Stomach (tissue), 9 donors: ENCODE data around the gene ACKR3. TPM values are rescaled to one million over a fixed set of nuclear protein-coding genes. Genes with fewer than 3 reads are reported as not detected.
A peak's percentile ranks its signal among the peaks of the same experiment; 100 is the strongest.

Source experiments
- DNase-seq, 2 donors: peaks; one replicate each; pipeline versions ENCODE4 v3.0.0 to v3.0.0-alpha.2; 2013 to 2019
- H3K27ac ChIP-seq, 5 donors: fragments of 200-600 bp in 4 of 5; sonication (generic) in 4 of 5; one replicate each; pipeline ENCODE4 v1.5.1; 2013 to 2019; ENCODE audit warnings: mild to moderate bottlenecking in 1 of 5, moderate library complexity in 1 of 5
- H3K27me3 ChIP-seq, 3 donors: fragments of 200-600 bp; sonication (generic); one replicate each; pipeline ENCODE4 v1.5.1; 2017 to 2019; ENCODE audit warnings: mixed run types in 1 of 3
- H3K36me3 ChIP-seq, 4 donors: fragments of 200-600 bp; sonication (generic); 1 replicate in 3 of 4; 2 replicates in 1 of 4; pipeline ENCODE4 v1.5.1; 2016 to 2019
- H3K4me1 ChIP-seq, 4 donors: fragments of 200-600 bp; sonication (generic); one replicate each; pipeline ENCODE4 v1.5.1; 2016 to 2019
- H3K4me3 ChIP-seq, 4 donors: fragments of 200-600 bp; sonication (generic) in 3 of 4; one replicate each; pipeline ENCODE4 v1.5.1; 2016 to 2019; ENCODE audit warnings: mild to moderate bottlenecking in 1 of 4
- H3K9me3 ChIP-seq, 4 donors: fragments of 200-600 bp; sonication (generic); one replicate each; pipeline ENCODE4 v1.5.1; 2016 to 2019
- EP300 ChIP-seq: sonication (generic); formaldehyde crosslinking; IDR thresholded peaks from one replicate; pipeline ENCODE4 v1.6.1; 2017; ENCODE audit warnings: antibody characterized with exemption
- POLR2A ChIP-seq, 4 donors: fragments of 450-650 bp; IDR thresholded peaks; one replicate each; pipeline ENCODE4 v1.6.1; 2016; ENCODE audit warnings: antibody characterized with exemption in 4 of 4, control low read depth in 2 of 4, mild to moderate bottlenecking in 1 of 4, moderate library complexity in 1 of 4
- POLR2AphosphoS5 ChIP-seq, 3 donors: sonication (generic); formaldehyde crosslinking; IDR thresholded peaks; one replicate each; pipeline ENCODE4 v1.6.1; 2016; ENCODE audit warnings: antibody characterized with exemption in 3 of 3
- WGBS, 5 donors: extraction: QIAGEN DNeasy Blood & Tissue Kit in 3 of 5; methylation state at CpG; one replicate each; pipeline versions ENCODE4 v1.1.5 to v1.1.7; 2013 to 2018; 5-methylcytosine and 5-hydroxymethylcytosine counted together
- intact Hi-C: fragments of 100-400 bp; cut with DNase I; formaldehyde crosslinking; loops from one replicate; pipeline ENCODE4 v1.15.1; 2023; ENCODE audit warnings: low total_unique reads
- polyA plus RNA-seq, 3 donors: library from polyadenylated mRNA; stranded (reverse); fragments of 200-250 nt; gene quantifications; one replicate each; pipeline ENCODE4 v1.2.3, GENCODE V29; 2013
- total RNA-seq, 5 donors: library from RNA; depleted of rRNA; stranded (reverse); fragments of >200 nt; gene quantifications; one replicate each; pipeline versions ENCODE4 v1.1.0 to v1.2.3, GENCODE V29; 2014 to 2016
- TF ChIP-seq, protein P1 (sequence below), 7 experiments: fragments of 450-650 bp in 4 of 7; fragments of 200-600 bp in 3 of 7; sonication (generic) in 3 of 7; IDR thresholded peaks; one replicate each; pipeline ENCODE4 v1.5.1; 2016 to 2019; ENCODE audit warnings: antibody characterized with exemption in 7 of 7, control low read depth in 2 of 7, mild to moderate bottlenecking in 1 of 7
- donor health status: healthy with polysubstance abuse.
- donor health status: Bipolar disorder and iron deficiency.
- donor health status: healthy.

Gene ACKR3
- total and polyA plus RNA-seq, 8 donors: 5.0 to 35.0 (median 10.4) TPM

DNA sequence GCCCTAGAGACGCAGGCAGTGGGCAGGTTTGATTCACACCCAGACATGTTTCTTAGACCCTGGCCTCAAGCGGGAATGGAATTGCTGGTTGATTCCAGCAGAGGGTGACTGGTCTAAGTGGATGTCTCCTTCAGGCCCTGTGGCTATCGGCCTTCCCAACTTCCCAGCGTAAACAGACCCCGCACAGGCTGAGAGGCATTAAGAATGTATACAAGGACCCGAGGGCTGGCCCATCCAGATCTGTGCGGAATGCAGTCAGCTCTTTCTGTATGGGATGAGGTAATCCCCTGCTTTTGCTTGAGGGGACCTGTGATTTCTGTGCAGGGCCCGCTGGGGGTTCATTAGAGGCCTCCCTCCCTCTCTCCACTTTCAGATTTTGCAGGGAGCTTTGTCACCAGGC, 6.5 kb downstream of the ACKR3 start:
- H3K4me3 ChIP-seq: no peak overlapping the region
- no peak for TF ChIP-seq EP300
- no peak for TF ChIP-seq POLR2A (IDR thresholded peaks at IDR 0.05)
- TF ChIP-seq, protein P1, sequence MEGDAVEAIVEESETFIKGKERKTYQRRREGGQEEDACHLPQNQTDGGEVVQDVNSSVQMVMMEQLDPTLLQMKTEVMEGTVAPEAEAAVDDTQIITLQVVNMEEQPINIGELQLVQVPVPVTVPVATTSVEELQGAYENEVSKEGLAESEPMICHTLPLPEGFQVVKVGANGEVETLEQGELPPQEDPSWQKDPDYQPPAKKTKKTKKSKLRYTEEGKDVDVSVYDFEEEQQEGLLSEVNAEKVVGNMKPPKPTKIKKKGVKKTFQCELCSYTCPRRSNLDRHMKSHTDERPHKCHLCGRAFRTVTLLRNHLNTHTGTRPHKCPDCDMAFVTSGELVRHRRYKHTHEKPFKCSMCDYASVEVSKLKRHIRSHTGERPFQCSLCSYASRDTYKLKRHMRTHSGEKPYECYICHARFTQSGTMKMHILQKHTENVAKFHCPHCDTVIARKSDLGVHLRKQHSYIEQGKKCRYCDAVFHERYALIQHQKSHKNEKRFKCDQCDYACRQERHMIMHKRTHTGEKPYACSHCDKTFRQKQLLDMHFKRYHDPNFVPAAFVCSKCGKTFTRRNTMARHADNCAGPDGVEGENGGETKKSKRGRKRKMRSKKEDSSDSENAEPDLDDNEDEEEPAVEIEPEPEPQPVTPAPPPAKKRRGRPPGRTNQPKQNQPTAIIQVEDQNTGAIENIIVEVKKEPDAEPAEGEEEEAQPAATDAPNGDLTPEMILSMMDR (IDR thresholded peaks at IDR 0.05): no peak
- no peak for TF ChIP-seq POLR2AphosphoS5 (IDR thresholded peaks at IDR 0.05)
- WGBS, 5 donors: 64 to 84% (median 65%) methylated on average over 2 to 8 of the region's 8 CpGs
- intact Hi-C loops: loop anchor here (10.0 kb wide), 1 partner anchor 231 kb away; no protein-coding TSS in a partner anchor
- H3K27me3 ChIP-seq: no peaks in the 10 kb centered on the region
- peak in 1 of 2 donors; percentile 76 for DNase-seq
- peaks cover 7 to 10% (median 9%) of the 10 kb centered on the region in 4 donors for H3K36me3 ChIP-seq
- no peaks in the 10 kb centered on the region for H3K9me3 ChIP-seq
- H3K27ac ChIP-seq: peak overlapping the region; percentile 12 to 93 (median 51)
- peaks cover 18 to 96% (median 62%) of the 10 kb centered on the region in 4 donors for H3K4me1 ChIP-seq

DNA sequence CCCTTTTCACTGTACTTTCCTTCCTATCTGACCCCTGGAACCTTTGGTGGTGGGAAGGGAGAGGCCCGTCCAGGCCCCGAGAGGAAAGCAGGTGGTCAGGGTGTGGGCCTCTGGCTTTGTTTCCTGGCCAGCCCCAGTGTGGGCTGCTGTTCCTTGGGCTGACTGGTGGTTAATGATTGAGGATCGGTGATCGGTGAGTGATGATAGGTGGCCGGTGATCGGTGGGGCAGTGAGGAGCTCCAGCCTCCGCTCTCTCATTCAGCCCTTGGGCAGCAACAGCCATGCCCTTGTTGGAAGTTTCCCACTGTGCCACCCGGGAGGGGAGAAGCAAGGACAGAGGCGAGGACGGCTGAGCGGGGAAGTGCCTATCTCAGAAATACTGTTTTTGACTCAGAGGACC, 7.3 kb downstream of the ACKR3 start:
- TF ChIP-seq POLR2A (IDR thresholded peaks at IDR 0.05): no peak
- TF ChIP-seq, protein P1 (IDR thresholded peaks at IDR 0.05): no peak
- no peak for TF ChIP-seq EP300
- no peak for TF ChIP-seq POLR2AphosphoS5 (IDR thresholded peaks at IDR 0.05)
- intact Hi-C loops: loop anchor here (10.0 kb wide), 1 partner anchor 232 kb away; no protein-coding TSS in a partner anchor
- peaks cover 14 to 18% (median 16%) of the 10 kb centered on the region in 4 donors for H3K36me3 ChIP-seq
- no peak overlapping the region for H3K4me3 ChIP-seq
- H3K9me3 ChIP-seq: no peaks in the 10 kb centered on the region
- 57 to 80% (median 65%) methylated on average over 11 of the region's 11 CpGs for WGBS, 5 donors
- H3K27ac ChIP-seq: peak overlapping the region; percentile 12 to 93 (median 51)
- DNase-seq: peak in 1 of 2 donors; percentile 45
- H3K27me3 ChIP-seq: no peaks in the 10 kb centered on the region
- H3K4me1 ChIP-seq: peaks cover 18 to 96% (median 64%) of the 10 kb centered on the region in 4 donors

DNA sequence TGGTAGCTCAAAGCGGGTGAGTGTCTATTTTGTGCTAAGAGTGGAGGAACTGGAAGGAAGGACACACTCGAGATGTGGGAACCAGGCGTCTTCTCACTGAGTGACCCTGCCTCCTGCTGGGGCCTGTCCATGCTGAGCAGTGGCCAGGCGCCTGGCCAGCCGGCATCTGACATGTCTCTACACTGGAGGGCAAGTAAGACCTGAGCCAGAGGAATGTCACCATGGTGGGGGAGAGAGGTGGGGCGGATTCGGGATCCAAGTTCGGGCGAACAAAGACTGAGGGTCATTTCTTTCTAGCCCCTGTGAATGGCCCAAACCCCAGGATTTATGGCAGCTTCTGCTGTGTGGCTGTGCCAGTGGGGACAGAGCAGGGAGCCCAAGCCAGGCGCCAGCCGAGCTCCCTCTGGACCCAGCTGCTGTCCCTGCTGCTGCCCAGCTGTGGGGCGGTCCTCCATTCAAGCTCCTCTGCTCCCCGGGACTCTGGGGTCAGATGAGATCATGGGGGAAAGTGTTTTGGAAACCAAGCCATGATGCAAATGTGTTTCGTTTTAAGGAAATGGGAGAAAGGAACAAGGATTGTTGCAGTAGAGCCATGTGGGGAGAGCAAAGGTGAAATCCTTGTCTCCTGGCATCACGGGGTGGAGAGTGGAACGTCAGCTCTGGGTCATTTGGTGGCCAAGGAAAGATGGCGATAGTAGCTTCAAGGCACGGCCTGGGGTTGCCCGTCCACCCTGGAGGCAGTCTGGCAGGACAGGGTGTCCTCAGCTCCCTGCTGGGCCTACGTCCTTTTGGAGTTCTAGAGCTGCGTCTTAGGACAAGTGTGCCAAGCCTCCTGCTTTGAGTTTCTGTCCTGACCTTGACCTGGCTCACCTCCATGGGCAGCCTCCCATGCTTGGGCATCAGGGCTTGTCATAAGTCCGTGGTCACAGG, 8.1 kb downstream of the ACKR3 start:
- no peak overlapping the region for H3K4me3 ChIP-seq

DNA sequence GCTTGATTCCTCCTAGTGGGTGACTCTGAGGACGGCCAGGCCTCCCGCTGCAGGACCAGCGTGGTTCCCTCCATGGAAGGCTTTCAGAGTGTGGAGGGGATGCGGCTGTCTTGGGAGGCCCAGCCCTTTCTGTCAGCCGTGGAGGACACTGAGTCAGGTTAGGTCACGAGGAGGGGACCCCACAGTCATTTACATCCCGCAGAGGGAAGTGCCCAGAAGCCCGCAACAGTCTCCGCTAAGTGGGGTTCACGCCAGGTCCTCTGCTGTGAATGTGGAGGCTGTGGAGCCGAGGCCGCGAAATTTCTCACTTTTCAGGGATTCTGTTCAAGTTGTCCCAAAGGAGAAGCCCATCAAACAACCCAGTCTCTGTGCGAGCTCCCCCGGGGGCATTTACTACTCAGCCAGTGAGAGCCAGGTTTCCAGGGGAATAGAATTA, 8.8 kb downstream of the ACKR3 start:
- no peak overlapping the region for H3K4me3 ChIP-seq
- WGBS, 5 donors: 90 to 97% (median 96%) methylated on average over 9 to 15 of the region's 15 CpGs
- intact Hi-C loops: loop anchor here (10.0 kb wide), 1 partner anchor 234 kb away; no protein-coding TSS in a partner anchor
- no peaks in the 10 kb centered on the region for H3K9me3 ChIP-seq
- no peaks in the 10 kb centered on the region for H3K27me3 ChIP-seq
- H3K27ac ChIP-seq: peak overlapping the region; percentile 3 to 93 (median 54)
- TF ChIP-seq EP300 (no peak), POLR2AphosphoS5 (IDR thresholded peaks at IDR 0.05) (no peak), POLR2A (IDR thresholded peaks at IDR 0.05) (no peak)
- TF ChIP-seq, protein P1 (IDR thresholded peaks at IDR 0.05): no peak
- peaks cover 18 to 91% (median 57%) of the 10 kb centered on the region in 4 donors for H3K4me1 ChIP-seq
- no peak for DNase-seq
- peaks cover 14 to 28% (median 26%) of the 10 kb centered on the region in 4 donors for H3K36me3 ChIP-seq

More for the DNA sequence above, 8.1 kb downstream of the ACKR3 start:
- TF ChIP-seq POLR2A (IDR thresholded peaks at IDR 0.05) (no peak), POLR2AphosphoS5 (IDR thresholded peaks at IDR 0.05) (no peak), EP300 (peak; percentile 63)
- TF ChIP-seq, protein P1 (IDR thresholded peaks at IDR 0.05): no peak
- no peaks in the 10 kb centered on the region for H3K27me3 ChIP-seq
- peaks cover 18 to 94% (median 63%) of the 10 kb centered on the region in 4 donors for H3K4me1 ChIP-seq
- 80 to 92% (median 87%) methylated on average over 18 to 22 of the region's 22 CpGs for WGBS, 5 donors
- DNase-seq: no peak
- peak overlapping the region; percentile 3 to 93 (median 54) for H3K27ac ChIP-seq
- intact Hi-C loops: loop anchor here (10.0 kb wide), 1 partner anchor 233 kb away; no protein-coding TSS in a partner anchor
- no peaks in the 10 kb centered on the region for H3K9me3 ChIP-seq
- peaks cover 14 to 24% (median 23%) of the 10 kb centered on the region in 4 donors for H3K36me3 ChIP-seq
